Esophagus muscularis mucosa (tissue), 4 donors: ENCODE measurements around the gene ACSF2. TPM values are rescaled to one million over a fixed set of nuclear protein-coding genes. Genes with fewer than 3 reads are reported as not detected.

ENCODE experiments used
- DNase-seq: peaks from one replicate; pipeline ENCODE4 v3.0.0-alpha.2; 2017; ENCODE audit errors: extremely low spot score
- H3K27ac ChIP-seq, 4 donors: fragments of 200-600 bp; sonication (generic); replicated peaks in 1 of 4; 1 replicate in 3 of 4; 2 replicates in 1 of 4; pipeline ENCODE4 v1.5.1; 2016 to 2019; ENCODE audit warnings: mild to moderate bottlenecking in 1 of 4
- H3K27me3 ChIP-seq, 4 donors: fragments of 200-600 bp; sonication (generic); one replicate each; pipeline versions ENCODE4 v1.5.1 to v1.6.0; 2016 to 2019
- H3K36me3 ChIP-seq, 4 donors: fragments of 200-600 bp; sonication (generic); one replicate each; pipeline ENCODE4 v1.5.1; 2016 to 2019
- H3K4me1 ChIP-seq, 4 donors: fragments of 200-600 bp; sonication (generic); one replicate each; pipeline ENCODE4 v1.5.1; 2016 to 2019
- H3K4me3 ChIP-seq, 4 donors: fragments of 200-600 bp; sonication (generic); 1 replicate in 2 of 4; 2 replicates in 2 of 4; pipeline ENCODE4 v1.5.1; 2016 to 2019; ENCODE audit warnings: mild to moderate bottlenecking in 4 of 4, moderate library complexity in 1 of 4
- H3K9me3 ChIP-seq, 4 donors: fragments of 200-600 bp; sonication (generic); 1 replicate in 3 of 4; 2 replicates in 1 of 4; pipeline ENCODE4 v1.5.1; 2016 to 2019
- CTCF ChIP-seq, 3 experiments: fragments of 200-600 bp in 2 of 3; fragments of 450-650 bp in 1 of 3; sonication (generic) in 2 of 3; IDR thresholded peaks; one replicate each; pipeline ENCODE4 v1.5.1; 2017 to 2019; ENCODE audit warnings: antibody characterized with exemption in 3 of 3, mild to moderate bottlenecking in 2 of 3, moderate library complexity in 1 of 3
- EP300 ChIP-seq: sonication (generic); formaldehyde crosslinking; IDR thresholded peaks from one replicate; pipeline ENCODE4 v1.6.1; 2017; ENCODE audit warnings: antibody characterized with exemption
- POLR2A ChIP-seq: fragments of 450-650 bp; IDR thresholded peaks from one replicate; pipeline ENCODE4 v1.6.1; 2017; ENCODE audit warnings: antibody characterized with exemption, moderate library complexity, mild to moderate bottlenecking, low read depth
- POLR2AphosphoS5 ChIP-seq, 2 donors: sonication (generic); formaldehyde crosslinking; IDR thresholded peaks; one replicate each; pipeline ENCODE4 v1.6.1; 2017; ENCODE audit warnings: antibody characterized with exemption in 2 of 2
- WGBS: methylation state at CpG from one replicate; pipeline ENCODE4 v1.1.5; 2018; 5-methylcytosine and 5-hydroxymethylcytosine counted together
- intact Hi-C: fragments of 100-400 bp; cut with DNase I; formaldehyde crosslinking; loops from one replicate; pipeline ENCODE4 v1.15.1; 2023
- total RNA-seq, 4 donors: library from RNA; depleted of rRNA; stranded (reverse); fragments of >200 nt; gene quantifications; one replicate each; pipeline versions ENCODE4 v1.1.0 to v1.2.1, GENCODE V29; 2016

ACSF2 gene
- total RNA-seq, 4 donors from 2014 or later: 6.0 to 9.6 (median 8.1) TPM

DNA sequence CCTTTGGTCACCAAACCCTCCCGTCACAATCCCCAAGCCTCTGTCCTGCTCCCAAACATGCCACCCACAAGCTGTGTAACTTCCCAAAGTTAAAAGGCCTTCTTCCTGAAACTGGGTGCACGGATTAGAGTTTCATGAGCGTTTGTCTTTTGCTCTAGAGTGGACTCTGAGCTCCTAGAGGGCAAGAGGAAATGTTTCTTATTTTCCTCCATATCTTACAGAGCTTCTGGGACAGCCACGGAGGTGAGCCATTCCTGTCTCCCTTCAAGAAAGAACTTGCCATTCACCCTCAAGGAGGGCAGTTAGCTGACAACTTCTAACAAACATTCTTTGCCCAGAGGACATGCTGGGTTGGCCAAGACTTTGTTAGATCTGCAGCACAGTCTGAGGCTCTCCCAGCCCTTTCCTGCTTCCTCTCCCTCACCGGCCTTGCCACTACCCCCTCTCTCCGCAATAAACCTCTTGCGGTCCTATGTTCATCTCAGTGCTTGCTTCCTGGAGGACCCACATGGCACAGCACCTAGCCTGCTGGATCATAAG, 79.6 kb downstream of the ACSF2 start:
- no peaks in the 10 kb centered on the region for H3K36me3 ChIP-seq
- intact Hi-C loops: no loop called here
- H3K9me3 ChIP-seq: no peaks in the 10 kb centered on the region
- H3K4me3 ChIP-seq: no peak overlapping the region
- WGBS: 86% methylated on average over 7 of the region's 7 CpGs
- H3K27me3 ChIP-seq: no peaks in the 10 kb centered on the region
- DNase-seq: no peak
- no peak for TF ChIP-seq POLR2A
- TF ChIP-seq CTCF (IDR thresholded peaks at IDR 0.05): no peak
- TF ChIP-seq POLR2AphosphoS5 (IDR thresholded peaks at IDR 0.05): no peak
- no peak for TF ChIP-seq EP300
- no peak overlapping the region for H3K27ac ChIP-seq
- H3K4me1 ChIP-seq: peaks cover 11 to 22% (median 17%) of the 10 kb centered on the region in 4 donors

DNA sequence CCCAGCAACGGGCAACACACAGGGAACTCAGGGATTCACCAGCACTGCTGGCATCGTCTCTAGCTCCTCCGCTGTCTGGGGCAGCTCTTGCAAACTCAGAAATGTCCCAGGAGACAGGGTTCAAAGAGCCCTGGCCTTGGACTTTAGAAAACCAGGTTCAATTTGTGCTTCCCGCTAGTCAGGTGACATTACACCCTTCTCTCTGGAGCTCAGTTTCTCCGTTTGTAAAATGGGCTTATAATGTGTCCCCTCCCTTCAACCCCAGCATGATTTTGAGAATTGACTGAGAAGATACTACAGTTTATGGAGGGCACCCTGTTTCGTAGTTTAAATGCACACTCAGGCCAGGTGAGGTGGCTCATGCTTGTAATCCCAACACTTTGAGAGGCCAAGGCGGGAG, 80.3 kb downstream of the ACSF2 start:
- DNase-seq: no peak
- Histone ChIP-seq H3K27me3 (no peaks in the 10 kb centered on the region), H3K9me3 (no peaks in the 10 kb centered on the region), H3K27ac (no peak overlapping the region), H3K4me1 (peaks cover 17 to 22% (median 20%) of the 10 kb centered on the region in 4 donors), H3K4me3 (no peak overlapping the region), H3K36me3 (no peaks in the 10 kb centered on the region)
- intact Hi-C loops: no loop called here
- WGBS: 89% methylated on average over 7 of the region's 7 CpGs
- no peak for TF ChIP-seq POLR2AphosphoS5 (IDR thresholded peaks at IDR 0.05)
- TF ChIP-seq POLR2A: no peak
- no peak for TF ChIP-seq CTCF (IDR thresholded peaks at IDR 0.05)
- no peak for TF ChIP-seq EP300

- 17% methylated on average over 16 of the region's 66 CpGs for WGBS
- TF ChIP-seq POLR2A (no peak), POLR2AphosphoS5 (IDR thresholded peaks at IDR 0.05) (peak; percentile 63 to 72), CTCF (IDR thresholded peaks at IDR 0.05) (peak in 2 of 3 experiments; percentile 17 to 41)
- no peaks in the 10 kb centered on the region for H3K27me3 ChIP-seq
- peak; percentile 94 for DNase-seq
- no peaks in the 10 kb centered on the region for H3K36me3 ChIP-seq
- intact Hi-C loops: no loop called here
- peaks cover 17 to 22% (median 20%) of the 10 kb centered on the region in 4 donors for H3K4me1 ChIP-seq
- peak within 1 kb of the TSS; percentile 65 to 82 (median 69) for H3K4me3 ChIP-seq
- H3K27ac ChIP-seq: peak within 1 kb of the TSS; percentile 69 to 83 (median 80)
- H3K9me3 ChIP-seq: no peaks in the 10 kb centered on the region
Observed at GRCh38 chr17:50507871-50508572, 82.0 kb downstream of the ACSF2 start, which contains the start of gene MYCBPAP. Gene MYCBPAP (plus strand): TSS chr17:50508439. CDS start chr17:50508675, 236 bp downstream.

DNA sequence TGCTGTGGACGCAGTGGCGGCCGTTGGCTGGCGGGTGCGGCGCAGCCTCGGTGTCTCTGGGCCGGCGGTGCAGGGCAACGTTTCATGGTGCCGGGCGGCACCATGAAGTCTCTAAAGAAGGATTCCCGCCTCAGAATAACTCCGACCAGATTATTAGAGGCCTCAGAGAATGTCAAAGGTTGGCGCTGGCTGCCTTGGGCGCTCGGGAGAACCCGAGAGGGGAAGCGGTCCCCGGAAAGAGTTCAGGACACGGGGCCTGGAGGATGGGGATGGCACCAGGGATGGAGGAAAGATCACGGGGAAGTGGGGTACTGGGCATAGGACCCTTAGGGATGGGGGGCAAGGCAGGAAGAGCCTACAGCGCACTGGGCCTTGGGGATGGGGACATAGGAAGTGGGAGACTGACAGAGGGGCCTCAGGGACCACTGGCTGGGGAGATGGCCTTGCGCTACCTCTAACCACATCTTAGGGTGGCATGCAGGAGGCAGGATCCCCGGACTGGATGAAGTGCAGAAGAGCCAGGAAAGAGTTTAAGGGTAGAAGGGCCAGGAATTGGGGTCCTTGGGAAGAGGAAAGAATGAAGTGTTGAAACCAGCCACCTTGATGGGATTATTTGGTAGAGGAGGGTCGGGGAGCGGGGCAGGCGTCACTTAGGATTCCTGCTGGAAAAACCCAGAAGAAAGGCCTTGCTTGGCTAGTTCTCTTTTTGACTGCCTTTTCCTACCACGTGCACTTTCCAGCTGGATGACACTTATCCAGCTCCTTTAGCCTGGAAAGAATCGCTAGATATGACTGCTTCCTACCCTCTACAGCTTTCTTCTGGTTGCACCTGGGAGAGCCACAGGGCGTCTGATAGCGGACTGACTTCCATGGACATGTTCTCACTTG, 82.8 kb downstream of the ACSF2 start:
- peaks cover 18 to 22% (median 21%) of the 10 kb centered on the region in 4 donors for H3K4me1 ChIP-seq
- TF ChIP-seq EP300 (no peak), CTCF (IDR thresholded peaks at IDR 0.05) (no peak), POLR2AphosphoS5 (IDR thresholded peaks at IDR 0.05) (no peak), POLR2A (no peak)
- no peak for DNase-seq
- peak overlapping the region; percentile 65 to 82 (median 69) for H3K4me3 ChIP-seq
- 29% methylated on average over 27 of the region's 32 CpGs for WGBS
- intact Hi-C loops: no loop called here
- H3K36me3 ChIP-seq: no peaks in the 10 kb centered on the region
- H3K27ac ChIP-seq: peak overlapping the region; percentile 69 to 83 (median 80)
- H3K9me3 ChIP-seq: no peaks in the 10 kb centered on the region
- no peaks in the 10 kb centered on the region for H3K27me3 ChIP-seq
